Gastroesophageal sphincter (tissue), 4 donors: ENCODE measurements around the gene GM2A. TPM values are rescaled to one million over a fixed set of nuclear protein-coding genes. Genes with fewer than 3 reads are reported as not detected.

ENCODE experiments used
- ATAC-seq: fragments of 150-250 bp; one replicate; pipeline ENCODE4 v1.9.1; 2016; ENCODE audit warnings: mild to moderate bottlenecking, moderate library complexity
- H3K27ac ChIP-seq, 4 donors: fragments of 200-600 bp; sonication (generic) in 3 of 4; 1 replicate in 3 of 4; 2 replicates in 1 of 4; pipeline ENCODE4 v1.5.1; 2016 to 2019
- H3K27me3 ChIP-seq: fragments of 200-600 bp; sonication (generic); one replicate; pipeline ENCODE4 v1.5.1; 2019
- H3K36me3 ChIP-seq, 2 donors: fragments of 200-600 bp; sonication (generic); one replicate each; pipeline ENCODE4 v1.5.1; 2019; ENCODE audit warnings: control low read depth in 1 of 2
- H3K4me1 ChIP-seq, 3 donors: fragments of 200-600 bp; sonication (generic); 1 replicate in 2 of 3; 2 replicates in 1 of 3; pipeline ENCODE4 v1.5.1; 2016 to 2019; ENCODE audit warnings: control low read depth in 2 of 3
- H3K4me3 ChIP-seq, 2 donors: fragments of 200-600 bp; sonication (generic); one replicate each; pipeline ENCODE4 v1.5.1; 2019; ENCODE audit warnings: mild to moderate bottlenecking in 1 of 2, moderate library complexity in 1 of 2
- H3K9me3 ChIP-seq, 3 donors: fragments of 200-600 bp; sonication (generic); one replicate each; pipeline ENCODE4 v1.5.1; 2017 to 2019; ENCODE audit warnings: control low read depth in 2 of 3
- EP300 ChIP-seq: sonication (generic); formaldehyde crosslinking; IDR thresholded peaks from one replicate; pipeline ENCODE4 v1.6.1; 2017; ENCODE audit warnings: antibody characterized with exemption, mild to moderate bottlenecking
- POLR2A ChIP-seq, 2 donors: fragments of 450-650 bp; IDR thresholded peaks; one replicate each; pipeline ENCODE4 v1.6.1; 2017; ENCODE audit warnings: antibody characterized with exemption in 2 of 2, mild to moderate bottlenecking in 2 of 2, moderate library complexity in 1 of 2
- POLR2AphosphoS5 ChIP-seq: sonication (generic); formaldehyde crosslinking; IDR thresholded peaks from one replicate; pipeline ENCODE4 v1.6.1; 2017; ENCODE audit warnings: antibody characterized with exemption
- WGBS, 2 donors: methylation state at CpG; one replicate each; pipeline ENCODE4 v1.1.5; 2018; ENCODE audit warnings: low coverage in 1 of 2; 5-methylcytosine and 5-hydroxymethylcytosine counted together
- total RNA-seq, 4 donors: library from RNA; depleted of rRNA; stranded (reverse); fragments of >200 nt; gene quantifications; one replicate each; pipeline ENCODE4 v1.1.0, GENCODE V29; 2016
- TF ChIP-seq, protein P1 (sequence below), 4 experiments: fragments of 200-600 bp in 2 of 4; fragments of 450-650 bp in 2 of 4; sonication (generic) in 1 of 4; IDR thresholded peaks; one replicate each; pipeline ENCODE4 v1.5.1; 2017 to 2019; ENCODE audit warnings: antibody characterized with exemption in 4 of 4, mild to moderate bottlenecking in 2 of 4, moderate library complexity in 2 of 4

The GM2A gene
- total RNA-seq, 4 donors from 2014 or later, result 23.3 to 37.2 (median 29.1) TPM

DNA sequence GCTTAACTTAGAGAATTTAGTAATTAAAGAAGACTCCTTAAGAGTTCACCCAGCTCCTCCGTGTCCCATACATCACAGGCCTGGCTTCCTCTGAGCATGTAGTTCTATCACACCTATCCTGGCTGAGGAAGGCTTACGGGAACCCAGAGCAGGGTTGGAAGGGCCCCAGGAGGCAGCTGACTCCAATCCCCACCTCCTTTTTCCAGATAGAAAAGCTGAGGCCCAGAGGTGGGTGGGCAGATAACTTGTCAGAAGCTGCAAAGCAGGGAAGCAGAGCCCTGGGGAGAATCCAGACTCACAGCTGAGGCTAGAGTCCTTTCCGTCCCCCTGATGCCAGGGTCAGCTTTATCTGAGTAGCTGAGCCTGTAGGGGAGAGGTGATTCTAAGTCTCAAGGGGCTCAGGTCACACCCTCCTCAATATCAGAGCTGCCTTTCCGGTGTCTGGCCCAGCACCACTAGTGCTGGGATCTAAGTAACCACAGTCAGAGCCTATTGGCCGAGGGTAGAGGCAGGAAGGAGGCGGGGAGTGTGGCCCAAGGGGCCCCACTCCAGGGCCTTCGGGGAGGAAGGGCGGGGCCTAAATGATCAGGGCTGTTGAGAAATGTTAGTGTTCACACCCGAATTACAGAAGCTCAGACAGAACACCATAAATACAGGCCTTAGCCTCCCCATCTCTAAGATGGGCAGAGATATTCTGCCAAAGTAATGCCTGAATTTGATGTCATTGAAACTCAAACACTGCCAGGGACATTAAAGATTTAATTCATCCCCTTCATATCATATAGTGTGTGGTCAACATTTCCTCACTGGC lies 39.0 kb upstream of the GM2A start:
- Histone ChIP-seq H3K9me3 (no peaks in the 10 kb centered on the region), H3K27ac (peak overlapping the region; percentile 77 to 94 (median 90)), H3K27me3 (no peaks in the 10 kb centered on the region), H3K4me3 (no peak overlapping the region), H3K36me3 (peaks cover 0 to 8% of the 10 kb centered on the region in 2 donors), H3K4me1 (peaks cover 13 to 100% (median 51%) of the 10 kb centered on the region in 3 donors)
- TF ChIP-seq POLR2A (IDR thresholded peaks at IDR 0.05) (no peak), EP300 (no peak), POLR2AphosphoS5 (no peak)
- TF ChIP-seq, protein P1, sequence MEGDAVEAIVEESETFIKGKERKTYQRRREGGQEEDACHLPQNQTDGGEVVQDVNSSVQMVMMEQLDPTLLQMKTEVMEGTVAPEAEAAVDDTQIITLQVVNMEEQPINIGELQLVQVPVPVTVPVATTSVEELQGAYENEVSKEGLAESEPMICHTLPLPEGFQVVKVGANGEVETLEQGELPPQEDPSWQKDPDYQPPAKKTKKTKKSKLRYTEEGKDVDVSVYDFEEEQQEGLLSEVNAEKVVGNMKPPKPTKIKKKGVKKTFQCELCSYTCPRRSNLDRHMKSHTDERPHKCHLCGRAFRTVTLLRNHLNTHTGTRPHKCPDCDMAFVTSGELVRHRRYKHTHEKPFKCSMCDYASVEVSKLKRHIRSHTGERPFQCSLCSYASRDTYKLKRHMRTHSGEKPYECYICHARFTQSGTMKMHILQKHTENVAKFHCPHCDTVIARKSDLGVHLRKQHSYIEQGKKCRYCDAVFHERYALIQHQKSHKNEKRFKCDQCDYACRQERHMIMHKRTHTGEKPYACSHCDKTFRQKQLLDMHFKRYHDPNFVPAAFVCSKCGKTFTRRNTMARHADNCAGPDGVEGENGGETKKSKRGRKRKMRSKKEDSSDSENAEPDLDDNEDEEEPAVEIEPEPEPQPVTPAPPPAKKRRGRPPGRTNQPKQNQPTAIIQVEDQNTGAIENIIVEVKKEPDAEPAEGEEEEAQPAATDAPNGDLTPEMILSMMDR (IDR thresholded peaks at IDR 0.05), result no peak
- 0 to 24% methylated on average over 1 to 2 of the region's 9 CpGs for WGBS, 2 donors
- ATAC-seq, result peak; percentile 95

DNA sequence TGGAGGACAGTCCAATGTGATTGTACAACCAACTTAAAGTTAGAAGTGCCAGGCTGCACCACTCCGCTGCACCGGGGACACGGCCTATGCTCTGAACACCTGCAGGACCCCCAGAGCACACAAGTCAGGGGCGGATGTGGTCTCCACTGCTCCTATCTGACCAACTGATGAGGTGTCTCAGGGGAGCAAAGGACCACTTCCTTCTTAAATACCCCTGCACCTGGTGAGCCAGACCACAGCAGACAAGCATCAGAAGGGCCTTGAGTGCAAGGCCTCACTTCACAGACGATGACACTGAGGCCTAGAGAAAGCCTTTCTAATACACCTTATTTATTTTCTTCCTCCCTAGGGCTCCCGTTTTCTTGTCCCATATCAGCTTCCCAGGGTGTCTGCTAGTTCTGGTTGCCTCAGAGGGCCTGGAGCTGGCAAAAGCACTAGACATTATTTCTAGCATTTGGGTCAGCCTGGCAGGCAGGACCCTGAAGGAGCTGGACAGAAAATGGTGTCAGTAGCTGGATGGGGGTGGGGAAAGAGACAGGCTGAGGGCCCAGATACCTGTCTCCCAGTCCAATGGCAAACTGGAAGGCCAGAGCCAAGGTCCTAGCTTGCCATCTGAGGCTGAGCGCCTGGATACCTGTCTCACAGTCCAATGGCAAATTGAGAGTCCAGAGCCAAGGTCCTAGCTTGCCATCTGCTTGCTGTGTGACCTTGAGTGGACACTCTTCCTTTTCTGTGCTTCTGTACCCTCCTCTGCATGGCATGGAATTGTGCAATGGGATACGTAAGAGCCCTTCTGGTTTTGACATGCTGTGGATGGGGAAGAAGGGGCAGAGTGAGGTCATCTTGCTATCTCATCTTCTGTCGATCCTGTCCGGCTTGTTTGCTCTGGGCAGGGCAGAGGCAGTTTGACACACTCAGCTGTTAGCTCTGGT lies 38.1 kb upstream of the GM2A start:
- Histone ChIP-seq H3K4me1 (peaks cover 8 to 100% (median 51%) of the 10 kb centered on the region in 3 donors), H3K27me3 (no peaks in the 10 kb centered on the region), H3K27ac (peak overlapping the region; percentile 77 to 94 (median 90)), H3K9me3 (no peaks in the 10 kb centered on the region), H3K4me3 (no peak overlapping the region), H3K36me3 (peaks cover 0 to 8% of the 10 kb centered on the region in 2 donors)
- WGBS, 2 donors, result 58 to 64% methylated on average over 3 to 4 of the region's 10 CpGs
- TF ChIP-seq, protein P1 (IDR thresholded peaks at IDR 0.05), result no peak
- TF ChIP-seq POLR2AphosphoS5 (no peak), POLR2A (IDR thresholded peaks at IDR 0.05) (no peak), EP300 (no peak)
- ATAC-seq, result peak; percentile 8

DNA sequence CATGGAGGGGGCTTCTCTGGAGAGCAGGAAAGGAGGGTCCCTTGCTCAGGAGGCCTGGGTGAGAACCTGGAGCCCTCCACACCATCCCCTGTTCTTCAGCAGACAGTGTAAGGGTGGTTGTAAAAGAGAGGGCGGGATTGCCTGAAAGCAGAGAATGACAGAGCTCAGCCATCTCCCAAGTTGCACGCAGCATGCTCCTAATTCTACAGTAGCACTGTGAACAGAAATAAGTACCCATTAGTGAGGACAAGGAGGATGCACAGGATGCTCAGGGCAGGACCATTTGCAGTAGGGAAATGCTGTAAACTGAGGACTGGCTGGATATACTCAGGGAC lies 37.5 kb upstream of the GM2A start:
- TF ChIP-seq, protein P1 (IDR thresholded peaks at IDR 0.05), result no peak
- no peak for TF ChIP-seq EP300
- TF ChIP-seq POLR2AphosphoS5, result no peak
- no peak for TF ChIP-seq POLR2A (IDR thresholded peaks at IDR 0.05)

DNA sequence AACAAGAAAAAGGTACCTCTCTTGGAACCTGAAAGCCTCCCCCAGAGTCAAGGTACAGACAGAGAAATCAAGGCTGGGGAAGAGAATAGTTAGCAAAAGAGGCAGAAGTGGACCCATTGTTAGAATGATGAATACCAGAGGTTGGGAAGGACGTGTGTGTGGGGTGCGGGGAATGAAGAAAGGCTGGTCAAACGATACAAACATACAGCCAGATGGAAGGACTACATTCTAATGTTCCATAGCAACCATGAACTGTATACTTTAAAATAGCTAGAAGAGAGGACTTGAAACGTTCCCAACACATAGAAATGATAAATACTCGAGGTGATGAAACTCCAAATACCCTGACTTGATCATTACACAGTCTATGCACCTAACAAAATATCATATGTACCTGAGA lies 36.2 kb upstream of the GM2A start:
- Histone ChIP-seq H3K4me3 (no peak overlapping the region), H3K27ac (peak overlapping the region in 3 of 4 donors; percentile 88 to 94 (median 92)), H3K36me3 (peaks cover 0 to 8% of the 10 kb centered on the region in 2 donors), H3K9me3 (no peaks in the 10 kb centered on the region), H3K4me1 (peaks cover 11 to 100% (median 61%) of the 10 kb centered on the region in 3 donors), H3K27me3 (no peaks in the 10 kb centered on the region)
- TF ChIP-seq, protein P1 (IDR thresholded peaks at IDR 0.05), result no peak
- no peak for TF ChIP-seq EP300
- no peak for TF ChIP-seq POLR2A (IDR thresholded peaks at IDR 0.05)
- TF ChIP-seq POLR2AphosphoS5, result no peak
- no peak for ATAC-seq
- WGBS, 2 donors, result 36 to 51% methylated on average over 4 to 5 of the region's 5 CpGs

More for the DNA sequence above, 37.5 kb upstream of the GM2A start:
- peaks cover 8 to 100% (median 54%) of the 10 kb centered on the region in 3 donors for H3K4me1 ChIP-seq
- H3K27ac ChIP-seq, result peak overlapping the region; percentile 0 to 94 (median 90)
- no peak overlapping the region for H3K4me3 ChIP-seq
- no peaks in the 10 kb centered on the region for H3K9me3 ChIP-seq
- H3K36me3 ChIP-seq, result peaks cover 0 to 8% of the 10 kb centered on the region in 2 donors
- whole genome bisulfite sequencing, 2 donors, result 63% methylated on average over 2 of the region's 2 CpGs; no CpG with 5 or more reads in 1 of the 2 donors
- no peak for ATAC-seq
- no peaks in the 10 kb centered on the region for H3K27me3 ChIP-seq
